ENCODE measurements around the gene ZDHHC11B.
A peak's percentile ranks its signal among the peaks of the same experiment; 100 is the strongest.
"Not testable (repeated sequence)": the region's sequence is repeated elsewhere in the genome, so short reads cannot be mapped to it uniquely, and the experiment has no call there.

Gene ZDHHC11B

GRCh38 chr5:714215-715118 is 70.1 kb downstream of the ZDHHC11B start:
- not testable (repeated sequence) for DNase-seq

- DNase-seq: not testable (repeated sequence)
Measured at GRCh38 chr5:713686-714085, 70.8 kb downstream of the ZDHHC11B start.

GRCh38 chr5:708848-709517 is 75.5 kb downstream of the ZDHHC11B start:
- DNase-seq: not testable (repeated sequence)

GRCh38 chr5:708374-708773 is 76.2 kb downstream of the ZDHHC11B start:
- not testable (repeated sequence) for DNase-seq

- not testable (repeated sequence) for DNase-seq
Measured at GRCh38 chr5:706127-706526, 78.4 kb downstream of the ZDHHC11B start.

GRCh38 chr5:696753-697702 is 87.5 kb downstream of the ZDHHC11B start:
- DNase-seq: not testable (repeated sequence)

- not testable (repeated sequence) for DNase-seq
Measured at GRCh38 chr5:696191-696590, 88.3 kb downstream of the ZDHHC11B start.

GRCh38 chr5:695475-695874 is 89.1 kb downstream of the ZDHHC11B start:
- DNase-seq: not testable (repeated sequence)

- not testable (repeated sequence) for DNase-seq
Measured at GRCh38 chr5:694042-694431, 90.5 kb downstream of the ZDHHC11B start.

GRCh38 chr5:693271-694041 is 91.1 kb downstream of the ZDHHC11B start, which contains the start of gene TPPP:
TSS of gene TPPP (minus strand) at chr5:693352. CDS start at chr5:678060, 15,292 bp downstream.
- peak; percentile 75 to 86 (median 77) for DNase-seq

- DNase-seq: not testable (repeated sequence)
Measured at GRCh38 chr5:692529-693041, 91.9 kb downstream of the ZDHHC11B start.

GRCh38 chr5:691817-692528 is 92.6 kb downstream of the ZDHHC11B start:
- DNase-seq: no peak

GRCh38 chr5:691049-691448 is 93.5 kb downstream of the ZDHHC11B start:
- not testable (repeated sequence) for DNase-seq

- not testable (repeated sequence) for DNase-seq
Measured at GRCh38 chr5:690293-690692, 94.2 kb downstream of the ZDHHC11B start.

GRCh38 chr5:688348-689010 is 96.0 kb downstream of the ZDHHC11B start:
- DNase-seq: not testable (repeated sequence)

GRCh38 chr5:686936-687335 is 97.6 kb downstream of the ZDHHC11B start:
- DNase-seq: not testable (repeated sequence)

- DNase-seq: not testable (repeated sequence)
Measured at GRCh38 chr5:686172-686523, 98.4 kb downstream of the ZDHHC11B start.

- DNase-seq: no peak
Measured at GRCh38 chr5:685262-686171, 99.0 kb downstream of the ZDHHC11B start.

- DNase-seq: no peak
Measured at GRCh38 chr5:684751-685216, 99.7 kb downstream of the ZDHHC11B start.

Data from NCI-H1417 (cell line).